ENCODE results near the gene RHBDL3. TPM values are rescaled to one million over a fixed set of nuclear protein-coding genes. Genes with fewer than 3 reads are reported as not detected.

The RHBDL3 gene
- total RNA-seq, 1 experiment from 2014 or later, result not detected

DNA sequence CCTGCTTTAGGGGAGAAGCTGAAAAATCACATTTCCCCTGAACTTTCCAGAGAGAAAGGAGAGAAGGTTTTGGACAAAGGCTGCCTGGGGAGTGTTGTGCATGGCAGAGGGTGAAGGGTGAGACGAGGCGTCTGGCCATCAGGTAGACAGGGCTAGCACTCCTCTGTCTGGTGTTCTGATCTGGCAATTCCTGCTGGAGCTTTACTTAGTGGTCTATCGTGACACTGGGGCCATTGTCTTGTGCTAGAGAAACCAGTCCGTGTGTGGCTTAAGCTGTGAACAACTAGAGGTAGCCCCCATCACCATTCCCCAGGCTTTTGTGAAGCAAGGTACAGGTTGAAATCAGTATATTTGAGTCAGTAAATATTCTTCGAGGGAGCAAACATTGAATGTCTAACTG, 8.5 kb downstream of the RHBDL3 start:
- CTCF ChIA-PET, result interaction anchor here (0.6 kb wide), 1 partner anchor 21 kb away, joined by 3 read pairs; no protein-coding TSS in a partner anchor
- no peak overlapping the region for H3K9ac ChIP-seq (ENCODE audit: low read length)
- no peaks in the 10 kb centered on the region for H3K9me3 ChIP-seq (ENCODE audit: low read length)
- intact Hi-C loops (cut with micrococcal nuclease), result no loop called here
- no peaks in the 10 kb centered on the region for H4K20me1 ChIP-seq (ENCODE audit: low read length)
- no peaks in the 10 kb centered on the region for H3F3A ChIP-seq (ENCODE audit: low read length, unreplicated experiment)
- no peaks in the 10 kb centered on the region for H3K79me2 ChIP-seq (ENCODE audit: low read length)
- H3K4me2 ChIP-seq (ENCODE audit: low read length), result no peak overlapping the region
- H2AFZ ChIP-seq (ENCODE audit: low read length), result no peak overlapping the region
- H3K9me2 ChIP-seq (replicated peaks; ENCODE audit: low read length), result no peaks in the 10 kb centered on the region
- no peak for DNase-seq
- POLR2A ChIA-PET (ENCODE audit: unreplicated experiment), result no interaction called here
- ATAC-seq, result no peak
- no peaks in the 10 kb centered on the region for H3K36me3 ChIP-seq (ENCODE audit: low read depth, low read length)
- no peak overlapping the region for H3K4me3 ChIP-seq (ENCODE audit: low read length)
- no peak overlapping the region for H3K27ac ChIP-seq (ENCODE audit: low read length)
- peaks cover 6% of the 10 kb centered on the region; the same call in 1 of the 2 replicates for H3K4me1 ChIP-seq (ENCODE audit: insufficient read depth, low read length)
- no peak for TF ChIP-seq EZH2 (IDR thresholded peaks at IDR 0.05; ENCODE audit: low read length, unreplicated experiment)
- TF ChIP-seq, protein P1, sequence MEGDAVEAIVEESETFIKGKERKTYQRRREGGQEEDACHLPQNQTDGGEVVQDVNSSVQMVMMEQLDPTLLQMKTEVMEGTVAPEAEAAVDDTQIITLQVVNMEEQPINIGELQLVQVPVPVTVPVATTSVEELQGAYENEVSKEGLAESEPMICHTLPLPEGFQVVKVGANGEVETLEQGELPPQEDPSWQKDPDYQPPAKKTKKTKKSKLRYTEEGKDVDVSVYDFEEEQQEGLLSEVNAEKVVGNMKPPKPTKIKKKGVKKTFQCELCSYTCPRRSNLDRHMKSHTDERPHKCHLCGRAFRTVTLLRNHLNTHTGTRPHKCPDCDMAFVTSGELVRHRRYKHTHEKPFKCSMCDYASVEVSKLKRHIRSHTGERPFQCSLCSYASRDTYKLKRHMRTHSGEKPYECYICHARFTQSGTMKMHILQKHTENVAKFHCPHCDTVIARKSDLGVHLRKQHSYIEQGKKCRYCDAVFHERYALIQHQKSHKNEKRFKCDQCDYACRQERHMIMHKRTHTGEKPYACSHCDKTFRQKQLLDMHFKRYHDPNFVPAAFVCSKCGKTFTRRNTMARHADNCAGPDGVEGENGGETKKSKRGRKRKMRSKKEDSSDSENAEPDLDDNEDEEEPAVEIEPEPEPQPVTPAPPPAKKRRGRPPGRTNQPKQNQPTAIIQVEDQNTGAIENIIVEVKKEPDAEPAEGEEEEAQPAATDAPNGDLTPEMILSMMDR (conservative IDR thresholded peaks at IDR 0.05; ENCODE audit: low read depth, low read length), result no peak
- no peak for TF ChIP-seq EZH2phosphoT487 (IDR thresholded peaks at IDR 0.05; ENCODE audit: borderline replicate concordance, low read length)
- no TSS peak for BruUV-seq (replicated peaks)
- no peaks in the 10 kb centered on the region for H3K27me3 ChIP-seq (ENCODE audit: low read length)

DNA sequence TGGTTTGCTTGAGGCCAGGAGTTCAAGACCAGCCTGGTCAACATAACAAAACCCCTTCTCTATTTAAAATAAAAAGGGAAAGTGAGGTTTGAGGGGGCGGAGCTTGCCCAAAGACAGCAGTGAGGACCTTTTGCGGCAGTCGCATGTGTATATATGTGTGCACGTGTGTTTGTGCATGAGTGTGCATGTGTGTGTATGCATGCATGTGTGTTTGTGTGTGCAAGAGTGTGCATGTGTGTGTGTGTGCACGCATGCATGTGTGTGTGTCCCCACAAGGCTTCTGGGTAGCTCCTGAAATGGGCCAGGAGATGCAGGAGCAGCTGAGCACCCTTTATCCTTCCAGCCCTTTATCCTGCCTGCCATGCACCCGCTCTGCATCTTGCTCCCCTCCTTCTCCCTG, 9.0 kb downstream of the RHBDL3 start:
- H3K4me2 ChIP-seq (ENCODE audit: low read length), result no peak overlapping the region
- H2AFZ ChIP-seq (ENCODE audit: low read length), result no peak overlapping the region
- ATAC-seq, result no peak
- H3K4me3 ChIP-seq (ENCODE audit: low read length), result no peak overlapping the region
- no peaks in the 10 kb centered on the region for H3K9me3 ChIP-seq (ENCODE audit: low read length)
- TF ChIP-seq EZH2phosphoT487 (IDR thresholded peaks at IDR 0.05; ENCODE audit: borderline replicate concordance, low read length) (no peak), EZH2 (IDR thresholded peaks at IDR 0.05; ENCODE audit: low read length, unreplicated experiment) (no peak)
- TF ChIP-seq, protein P1 (conservative IDR thresholded peaks at IDR 0.05; ENCODE audit: low read depth, low read length), result no peak
- no peak overlapping the region for H3K27ac ChIP-seq (ENCODE audit: low read length)
- no peaks in the 10 kb centered on the region for H3F3A ChIP-seq (ENCODE audit: low read length, unreplicated experiment)
- CTCF ChIA-PET, result no interaction called here
- no peaks in the 10 kb centered on the region for H3K9me2 ChIP-seq (replicated peaks; ENCODE audit: low read length)
- no peaks in the 10 kb centered on the region for H3K27me3 ChIP-seq (ENCODE audit: low read length)
- no peaks in the 10 kb centered on the region for H3K36me3 ChIP-seq (ENCODE audit: low read depth, low read length)
- POLR2A ChIA-PET (ENCODE audit: unreplicated experiment), result no interaction called here
- peaks cover 6% of the 10 kb centered on the region; the same call in 1 of the 2 replicates for H3K4me1 ChIP-seq (ENCODE audit: insufficient read depth, low read length)
- H3K9ac ChIP-seq (ENCODE audit: low read length), result no peak overlapping the region
- no peaks in the 10 kb centered on the region for H4K20me1 ChIP-seq (ENCODE audit: low read length)
- no peaks in the 10 kb centered on the region for H3K79me2 ChIP-seq (ENCODE audit: low read length)
- no TSS peak for BruUV-seq (replicated peaks)
- intact Hi-C loops (cut with micrococcal nuclease), result no loop called here
- DNase-seq, result no peak

DNA sequence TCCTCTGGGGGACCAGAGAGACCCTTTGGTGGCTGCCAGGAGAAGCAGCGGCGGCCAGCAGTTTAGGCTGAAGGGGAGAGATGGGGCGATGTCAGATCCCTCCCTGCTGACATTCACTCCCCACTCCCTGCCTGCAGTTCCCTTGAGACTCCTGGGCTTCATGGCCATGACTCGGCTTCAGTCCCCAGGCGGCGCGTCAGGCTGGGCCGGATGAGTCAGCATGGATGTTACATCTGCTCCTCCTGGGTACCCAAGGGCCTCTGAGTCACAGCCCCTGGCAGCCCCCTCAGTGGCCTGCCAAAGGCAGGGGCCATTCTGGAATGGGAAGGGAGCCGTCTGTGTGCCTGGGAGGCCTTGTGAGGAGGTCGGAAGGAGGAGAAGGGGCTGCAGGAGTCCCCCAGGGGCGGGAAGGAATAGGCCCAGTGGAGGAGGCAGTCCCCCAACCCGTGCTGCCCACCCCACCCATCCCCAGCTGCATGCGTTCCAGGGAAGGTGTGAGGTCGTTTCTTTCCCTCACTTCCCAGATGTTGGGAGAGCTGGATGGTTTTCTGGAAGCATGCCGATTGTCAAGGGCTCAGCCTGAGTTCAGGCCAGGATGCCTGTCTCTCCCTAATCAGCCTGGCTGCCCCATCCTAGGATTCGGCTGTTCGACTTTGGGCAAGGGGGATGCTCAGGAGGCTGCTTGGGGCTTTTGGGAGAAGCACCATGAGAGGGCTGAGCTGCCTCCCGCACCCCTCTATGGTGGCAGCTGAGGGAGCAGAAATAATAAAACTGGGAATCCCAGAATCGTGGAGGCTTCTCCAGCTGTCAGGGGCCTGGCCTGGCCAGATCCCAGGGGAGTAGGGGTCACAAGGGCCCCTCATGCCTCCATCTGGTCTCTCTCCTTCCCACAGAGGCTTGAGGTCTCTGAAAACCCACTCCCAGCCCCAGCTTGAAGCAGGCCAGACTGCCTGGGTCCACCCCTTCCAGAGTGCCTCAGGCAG, 9.7 kb downstream of the RHBDL3 start:
- Histone ChIP-seq H3K36me3 (ENCODE audit: low read depth, low read length) (no peaks in the 10 kb centered on the region), H2AFZ (ENCODE audit: low read length) (no peak overlapping the region), H3K4me2 (ENCODE audit: low read length) (no peak overlapping the region), H3K4me1 (ENCODE audit: insufficient read depth, low read length) (peaks cover 6% of the 10 kb centered on the region; the same call in 1 of the 2 replicates), H3K9me3 (ENCODE audit: low read length) (no peaks in the 10 kb centered on the region), H3K27me3 (ENCODE audit: low read length) (no peaks in the 10 kb centered on the region), H3K9ac (ENCODE audit: low read length) (no peak overlapping the region), H3K9me2 (replicated peaks; ENCODE audit: low read length) (no peaks in the 10 kb centered on the region), H3K4me3 (ENCODE audit: low read length) (no peak overlapping the region), H3F3A (ENCODE audit: low read length, unreplicated experiment) (no peaks in the 10 kb centered on the region), H4K20me1 (ENCODE audit: low read length) (no peaks in the 10 kb centered on the region), H3K79me2 (ENCODE audit: low read length) (no peaks in the 10 kb centered on the region), H3K27ac (ENCODE audit: low read length) (no peak overlapping the region)
- TF ChIP-seq EZH2 (IDR thresholded peaks at IDR 0.05; ENCODE audit: low read length, unreplicated experiment) (no peak), EZH2phosphoT487 (IDR thresholded peaks at IDR 0.05; ENCODE audit: borderline replicate concordance, low read length) (no peak)
- TF ChIP-seq, protein P1 (conservative IDR thresholded peaks at IDR 0.05; ENCODE audit: low read depth, low read length), result no peak
- ChIA-PET CTCF (no interaction called here), POLR2A (ENCODE audit: unreplicated experiment) (no interaction called here)
- ATAC-seq (peak; percentile 89), DNase-seq (peak; percentile 74)
- intact Hi-C loops (cut with micrococcal nuclease), result no loop called here
- BruUV-seq (replicated peaks), result no TSS peak
